ENCODE results near the gene SOAT1. TPM values are rescaled to one million over a fixed set of nuclear protein-coding genes. Genes with fewer than 3 reads are reported as not detected.

Gene SOAT1
- total RNA-seq, 3 donors from 2014 or later (not counting 1 experiment from before 2014, with no cell fraction given) = 36.9 to 57.9 (median 51.3) TPM

DNA sequence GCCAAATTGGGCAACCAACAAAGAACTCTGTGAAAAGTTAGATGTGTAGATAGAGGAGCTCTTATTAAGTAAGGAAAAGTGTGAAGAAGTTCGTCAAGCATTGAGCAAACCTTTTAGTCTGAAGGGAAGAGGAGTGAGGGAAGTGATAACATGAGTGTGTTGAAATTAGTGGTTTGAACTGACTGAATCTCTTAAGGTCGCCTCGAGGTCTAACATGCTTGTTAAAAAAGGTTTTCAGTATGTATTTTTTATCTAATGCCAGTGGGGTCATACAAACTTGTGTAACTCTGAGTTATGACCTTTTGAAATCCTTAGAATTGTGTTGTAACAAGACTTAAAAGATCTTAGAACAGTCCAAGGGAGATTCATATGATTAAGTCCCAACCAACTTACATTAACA is 34.1 kb downstream of the SOAT1 start:
- Mint-ChIP-seq H3K27me3 (ENCODE audit: low read depth in 2 of 2) (no peaks in the 10 kb centered on the region), H3K4me3 (no peak overlapping the region), H3K4me1 (peaks cover 34 to 42% of the 10 kb centered on the region in 2 donors), H3K27ac (peak overlapping the region in 1 of 2 donors; percentile 33), H3K36me3 (peaks cover 8% of the 10 kb centered on the region), H3K9me3 (no peaks in the 10 kb centered on the region)
- TF ChIP-seq, protein P1, sequence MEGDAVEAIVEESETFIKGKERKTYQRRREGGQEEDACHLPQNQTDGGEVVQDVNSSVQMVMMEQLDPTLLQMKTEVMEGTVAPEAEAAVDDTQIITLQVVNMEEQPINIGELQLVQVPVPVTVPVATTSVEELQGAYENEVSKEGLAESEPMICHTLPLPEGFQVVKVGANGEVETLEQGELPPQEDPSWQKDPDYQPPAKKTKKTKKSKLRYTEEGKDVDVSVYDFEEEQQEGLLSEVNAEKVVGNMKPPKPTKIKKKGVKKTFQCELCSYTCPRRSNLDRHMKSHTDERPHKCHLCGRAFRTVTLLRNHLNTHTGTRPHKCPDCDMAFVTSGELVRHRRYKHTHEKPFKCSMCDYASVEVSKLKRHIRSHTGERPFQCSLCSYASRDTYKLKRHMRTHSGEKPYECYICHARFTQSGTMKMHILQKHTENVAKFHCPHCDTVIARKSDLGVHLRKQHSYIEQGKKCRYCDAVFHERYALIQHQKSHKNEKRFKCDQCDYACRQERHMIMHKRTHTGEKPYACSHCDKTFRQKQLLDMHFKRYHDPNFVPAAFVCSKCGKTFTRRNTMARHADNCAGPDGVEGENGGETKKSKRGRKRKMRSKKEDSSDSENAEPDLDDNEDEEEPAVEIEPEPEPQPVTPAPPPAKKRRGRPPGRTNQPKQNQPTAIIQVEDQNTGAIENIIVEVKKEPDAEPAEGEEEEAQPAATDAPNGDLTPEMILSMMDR (IDR thresholded peaks at IDR 0.05) = no peak
- Histone ChIP-seq H3K9me3 (ENCODE audit: control insufficient read depth, insufficient read depth, low read length) (no peaks in the 10 kb centered on the region), H3K4me1 (ENCODE audit: control insufficient read depth, insufficient read depth, low read length) (no peaks in the 10 kb centered on the region), H3K27me3 (ENCODE audit: control insufficient read depth, insufficient read depth, low read length) (no peaks in the 10 kb centered on the region), H3K4me3 (ENCODE audit: low read length) (no peak overlapping the region), H3K36me3 (ENCODE audit: control insufficient read depth, insufficient read depth, low read length) (peaks cover 21% of the 10 kb centered on the region), H3K27ac (ENCODE audit: low read length) (no peak overlapping the region)
- peak in 1 of 3 donors; percentile 78 for ATAC-seq
- DNase-seq = no peak
- WGBS (ENCODE audit: insufficient coverage) = 73% methylated on average over 3 of the region's 3 CpGs
- intact Hi-C loops (cut with micrococcal nuclease) = no loop called here

DNA sequence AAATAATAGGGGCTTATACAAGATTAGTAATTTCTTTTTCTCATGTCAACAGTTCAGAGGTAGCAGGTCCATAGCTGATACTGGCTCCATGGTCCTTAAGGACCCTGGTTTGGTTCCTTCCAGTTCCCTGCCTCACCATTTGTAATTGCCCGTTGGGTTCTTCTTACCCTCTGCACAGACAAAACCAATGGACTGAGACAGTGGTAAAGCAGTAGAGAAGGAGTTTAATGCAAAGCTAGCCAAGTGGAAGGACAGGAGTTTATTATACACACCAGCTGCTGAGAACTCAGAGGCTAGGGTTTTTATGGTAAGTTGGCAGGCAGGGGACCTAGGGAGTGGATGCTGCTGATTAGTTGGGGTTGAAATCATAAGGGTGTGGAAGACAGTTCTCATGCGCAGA is 36.3 kb downstream of the SOAT1 start:
- no peak for DNase-seq
- no peaks in the 10 kb centered on the region for H3K9me3 ChIP-seq (ENCODE audit: control insufficient read depth, insufficient read depth, low read length)
- no peaks in the 10 kb centered on the region for H3K27me3 ChIP-seq (ENCODE audit: control insufficient read depth, insufficient read depth, low read length)
- Mint-ChIP-seq H3K27ac (peak overlapping the region; percentile 6 to 33), H3K9me3 (no peaks in the 10 kb centered on the region), H3K36me3 (peaks cover 8% of the 10 kb centered on the region), H3K4me3 (no peak overlapping the region), H3K4me1 (peaks cover 24 to 33% of the 10 kb centered on the region in 2 donors), H3K27me3 (ENCODE audit: low read depth in 2 of 2) (no peaks in the 10 kb centered on the region)
- H3K4me3 ChIP-seq (ENCODE audit: low read length) = no peak overlapping the region
- TF ChIP-seq, protein P1 (IDR thresholded peaks at IDR 0.05) = no peak
- no peak overlapping the region for H3K27ac ChIP-seq (ENCODE audit: low read length)
- 92% methylated on average over 1 of the region's 2 CpGs for WGBS (ENCODE audit: insufficient coverage)
- no peak for ATAC-seq
- intact Hi-C loops (cut with micrococcal nuclease) = no loop called here
- H3K4me1 ChIP-seq (ENCODE audit: control insufficient read depth, insufficient read depth, low read length) = no peaks in the 10 kb centered on the region
- peaks cover 11% of the 10 kb centered on the region for H3K36me3 ChIP-seq (ENCODE audit: control insufficient read depth, insufficient read depth, low read length)

DNA sequence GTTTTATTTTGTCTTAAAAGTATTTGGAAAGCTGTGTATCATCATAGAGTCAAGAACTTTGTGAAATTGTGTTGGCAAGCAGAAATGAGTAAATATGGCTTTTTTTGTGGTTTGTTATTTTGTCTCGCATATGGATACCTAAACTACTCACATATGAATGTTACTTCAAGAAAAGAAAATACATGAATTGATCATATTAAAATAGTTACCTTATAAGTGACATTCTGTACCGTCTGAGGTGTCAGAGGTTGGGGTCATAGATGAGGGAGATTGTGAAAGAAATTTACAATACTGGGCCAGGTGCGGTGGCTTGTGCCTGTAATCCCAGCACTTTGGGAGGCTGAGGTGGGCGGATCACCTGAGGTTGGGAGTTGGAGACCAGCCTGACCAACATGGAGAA is 40.8 kb downstream of the SOAT1 start:
- ATAC-seq (no peak), DNase-seq (no peak)
- H3K9me3 ChIP-seq (ENCODE audit: control insufficient read depth, insufficient read depth, low read length) = no peaks in the 10 kb centered on the region
- no peaks in the 10 kb centered on the region for H3K4me1 ChIP-seq (ENCODE audit: control insufficient read depth, insufficient read depth, low read length)
- no peak overlapping the region for H3K4me3 Mint-ChIP-seq
- H3K9me3 Mint-ChIP-seq = no peaks in the 10 kb centered on the region
- H3K27ac Mint-ChIP-seq = no peak overlapping the region
- H3K36me3 ChIP-seq (ENCODE audit: control insufficient read depth, insufficient read depth, low read length) = peaks cover 7% of the 10 kb centered on the region
- no peaks in the 10 kb centered on the region for H3K27me3 ChIP-seq (ENCODE audit: control insufficient read depth, insufficient read depth, low read length)
- H3K27me3 Mint-ChIP-seq (ENCODE audit: low read depth in 2 of 2) = no peaks in the 10 kb centered on the region
- peaks cover 7% of the 10 kb centered on the region for H3K36me3 Mint-ChIP-seq
- WGBS (ENCODE audit: insufficient coverage) = 97% methylated on average over 3 of the region's 4 CpGs
- TF ChIP-seq, protein P1 (IDR thresholded peaks at IDR 0.05) = no peak
- intact Hi-C loops (cut with micrococcal nuclease) = no loop called here
- H3K4me3 ChIP-seq (ENCODE audit: low read length) = no peak overlapping the region
- H3K4me1 Mint-ChIP-seq = peaks cover 24 to 28% of the 10 kb centered on the region in 2 donors
- no peak overlapping the region for H3K27ac ChIP-seq (ENCODE audit: low read length)

DNA sequence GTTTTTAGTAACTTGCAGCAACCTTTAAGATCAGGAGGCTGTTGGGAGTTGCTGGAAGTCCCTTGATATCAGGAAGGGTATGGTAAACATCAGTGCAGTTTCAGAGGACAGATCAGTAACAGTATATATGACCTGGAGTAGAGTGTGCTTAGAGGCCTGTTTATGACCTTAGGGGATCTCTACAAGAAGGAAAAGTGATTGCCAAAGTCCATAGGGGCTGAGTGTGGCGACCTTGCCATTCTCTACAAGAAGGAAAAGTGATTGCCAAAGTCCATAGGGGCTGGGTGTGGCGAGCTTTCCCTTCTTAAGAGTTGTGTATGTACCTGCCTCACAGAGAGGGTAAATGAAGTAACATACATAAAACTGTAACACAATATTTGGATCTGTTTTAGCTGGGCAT is 43.7 kb downstream of the SOAT1 start:
- 96% methylated on average over 2 of the region's 2 CpGs for whole genome bisulfite sequencing (ENCODE audit: insufficient coverage)
- H3K27me3 Mint-ChIP-seq (ENCODE audit: low read depth in 2 of 2) = no peaks in the 10 kb centered on the region
- H3K27ac Mint-ChIP-seq = peak overlapping the region; percentile 49 to 50
- H3K27ac ChIP-seq (ENCODE audit: low read length) = no peak overlapping the region
- no peak overlapping the region for H3K4me3 Mint-ChIP-seq
- no peaks in the 10 kb centered on the region for H3K4me1 ChIP-seq (ENCODE audit: control insufficient read depth, insufficient read depth, low read length)
- no peaks in the 10 kb centered on the region for H3K9me3 Mint-ChIP-seq
- H3K9me3 ChIP-seq (ENCODE audit: control insufficient read depth, insufficient read depth, low read length) = no peaks in the 10 kb centered on the region
- TF ChIP-seq, protein P1 (IDR thresholded peaks at IDR 0.05) = no peak
- H3K36me3 Mint-ChIP-seq = peaks cover 9% of the 10 kb centered on the region
- H3K4me1 Mint-ChIP-seq = peaks cover 3 to 6% of the 10 kb centered on the region in 2 donors
- peaks cover 24% of the 10 kb centered on the region for H3K36me3 ChIP-seq (ENCODE audit: control insufficient read depth, insufficient read depth, low read length)
- H3K27me3 ChIP-seq (ENCODE audit: control insufficient read depth, insufficient read depth, low read length) = no peaks in the 10 kb centered on the region
- no peak for DNase-seq
- no peak overlapping the region for H3K4me3 ChIP-seq (ENCODE audit: low read length)
- ATAC-seq = no peak
- intact Hi-C loops (cut with micrococcal nuclease) = no loop called here

Measured in natural killer cell (primary cell).